ENCODE data around the gene BFSP1.

DNA sequence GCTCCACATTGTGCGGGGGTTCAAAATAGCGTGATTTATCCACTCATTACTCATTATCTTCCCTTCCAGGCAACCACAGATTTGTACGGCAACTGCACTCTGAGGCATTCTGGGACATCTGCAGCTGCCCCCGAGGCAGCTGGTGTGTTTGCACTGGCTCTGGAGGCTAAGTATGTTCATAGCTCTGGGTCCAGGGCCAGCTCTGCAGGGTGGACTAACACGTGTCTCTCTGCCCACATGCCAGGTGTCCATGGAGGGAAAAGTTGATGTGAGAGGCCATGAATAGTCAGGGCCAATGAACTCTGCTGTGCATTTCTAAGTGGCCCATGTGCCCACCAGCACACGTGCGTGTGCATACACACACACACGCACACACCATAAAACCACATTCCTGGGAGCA, 74.9 kb downstream of the BFSP1 start:
- TF ChIP-seq, protein P1, sequence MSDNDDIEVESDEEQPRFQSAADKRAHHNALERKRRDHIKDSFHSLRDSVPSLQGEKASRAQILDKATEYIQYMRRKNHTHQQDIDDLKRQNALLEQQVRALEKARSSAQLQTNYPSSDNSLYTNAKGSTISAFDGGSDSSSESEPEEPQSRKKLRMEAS (IDR thresholded peaks at IDR 0.05) = no peak
- TF ChIP-seq EZH2 (IDR thresholded peaks at IDR 0.05; ENCODE audit: low read depth, low read length, severe bottlenecking) (no peak), CTCF (IDR thresholded peaks at IDR 0.05; ENCODE audit: control extremely low read depth in 1 of 3, insufficient read depth in 1 of 3, low read depth in 1 of 3, low read length in 3 of 3) (no peak), ATF3 (IDR thresholded peaks at IDR 0.05; ENCODE audit: insufficient read depth, low read depth, low read length) (no peak), JUN (IDR thresholded peaks at IDR 0.05; ENCODE audit: low read depth, low read length) (no peak)
